Ureter (tissue), 1 donor: ENCODE measurements around the gene PPFIBP1. TPM values are rescaled to one million over a fixed set of nuclear protein-coding genes. Genes with fewer than 3 reads are reported as not detected.

Experiments used
- DNase-seq: peaks from one replicate; pipeline ENCODE4 v3.0.0-alpha.2; 2020; ENCODE audit warnings: low spot score
- total RNA-seq: library from RNA; stranded (reverse); gene quantifications from one replicate; pipeline ENCODE4 v1.2.4, GENCODE V29; 2023
- donor health status: DM: yes; HTN: yes; CAD: no.

The PPFIBP1 gene
- total RNA-seq, 1 donor from 2014 or later: 120 TPM

- no peak for DNase-seq
Measured at GRCh38 chr12:27513155-27513824, 10.7 kb upstream of the PPFIBP1 start.

- no peak for DNase-seq
Measured at GRCh38 chr12:27515671-27516070, 8.3 kb upstream of the PPFIBP1 start.

GRCh38 chr12:27516625-27517024 lies 7.4 kb upstream of the PPFIBP1 start:
- no peak for DNase-seq

- no peak for DNase-seq
Measured at GRCh38 chr12:27517546-27517945, 6.5 kb upstream of the PPFIBP1 start.

- DNase-seq: no peak
Measured at GRCh38 chr12:27517961-27518665, 5.9 kb upstream of the PPFIBP1 start.

GRCh38 chr12:27521066-27521465 lies 2.9 kb upstream of the PPFIBP1 start:
- no peak for DNase-seq

- DNase-seq: no peak
Measured at GRCh38 chr12:27521981-27522380, 2.0 kb upstream of the PPFIBP1 start.

GRCh38 chr12:27523305-27523641 lies 733 bp upstream of the PPFIBP1 start:
- no peak for DNase-seq

- no peak for DNase-seq
Measured at GRCh38 chr12:27524494-27524835, 459 bp downstream of the PPFIBP1 start.

GRCh38 chr12:27524839-27525753 lies 1.1 kb downstream of the PPFIBP1 start:
- no peak for DNase-seq

GRCh38 chr12:27527512-27527911 lies 3.5 kb downstream of the PPFIBP1 start:
- DNase-seq: no peak

GRCh38 chr12:27528788-27529187 lies 4.8 kb downstream of the PPFIBP1 start:
- DNase-seq: no peak

- DNase-seq: no peak
Measured at GRCh38 chr12:27530157-27530922, 6.3 kb downstream of the PPFIBP1 start.

GRCh38 chr12:27531896-27532295 lies 7.9 kb downstream of the PPFIBP1 start:
- no peak for DNase-seq

GRCh38 chr12:27534060-27534764 lies 10.2 kb downstream of the PPFIBP1 start:
- no peak for DNase-seq

- no peak for DNase-seq
Measured at GRCh38 chr12:27534765-27535161, 10.8 kb downstream of the PPFIBP1 start.

GRCh38 chr12:27535318-27535717 lies 11.3 kb downstream of the PPFIBP1 start:
- no peak for DNase-seq

- no peak for DNase-seq
Measured at GRCh38 chr12:27537855-27538675, 14.1 kb downstream of the PPFIBP1 start.

GRCh38 chr12:27539191-27539631 lies 15.2 kb downstream of the PPFIBP1 start:
- no peak for DNase-seq

GRCh38 chr12:27541031-27541719 lies 17.2 kb downstream of the PPFIBP1 start:
- DNase-seq: no peak
